Activated naive CD4-positive, alpha-beta T cell treated with anti-CD3 and anti-CD28 coated beads, Interleukin-2, amount 50 U/mL, for 16 hours (primary cell): ENCODE measurements around the gene DACT2.
"Not testable (repeated sequence)": the region's sequence is repeated elsewhere in the genome, so short reads cannot be mapped to it uniquely, and the experiment has no call there.

Experiments used
- DNase-seq: peaks from one replicate; pipeline ENCODE4 v3.0.0-alpha.2; 2020

DACT2 gene

GRCh38 chr6:168320634-168321033 lies 1.1 kb upstream of the DACT2 start:
- no peak for DNase-seq

GRCh38 chr6:168318579-168319278 lies 848 bp downstream of the DACT2 start:
- no peak for DNase-seq

- no peak for DNase-seq
Measured at GRCh38 chr6:168318090-168318489, 1.5 kb downstream of the DACT2 start.

- DNase-seq = no peak
Measured at GRCh38 chr6:168315596-168315995, 4.0 kb downstream of the DACT2 start.

GRCh38 chr6:168314948-168315347 lies 4.6 kb downstream of the DACT2 start:
- DNase-seq = no peak

- DNase-seq = no peak
Measured at GRCh38 chr6:168314021-168314420, 5.6 kb downstream of the DACT2 start.

GRCh38 chr6:168313431-168314011 lies 6.1 kb downstream of the DACT2 start:
- DNase-seq = no peak

- DNase-seq = not testable (repeated sequence)
Measured at GRCh38 chr6:168312125-168312507, 7.5 kb downstream of the DACT2 start.

- DNase-seq = no peak
Measured at GRCh38 chr6:168311410-168312124, 8.0 kb downstream of the DACT2 start.

- no peak for DNase-seq
Measured at GRCh38 chr6:168310945-168311344, 8.6 kb downstream of the DACT2 start.

- DNase-seq = no peak
Measured at GRCh38 chr6:168310403-168310802, 9.2 kb downstream of the DACT2 start.

- no peak for DNase-seq
Measured at GRCh38 chr6:168309997-168310396, 9.6 kb downstream of the DACT2 start.

- no peak for DNase-seq
Measured at GRCh38 chr6:168309183-168309582, 10.4 kb downstream of the DACT2 start.

- DNase-seq = no peak
Measured at GRCh38 chr6:168308390-168309144, 11.0 kb downstream of the DACT2 start.

- no peak for DNase-seq
Measured at GRCh38 chr6:168307695-168308021, 11.9 kb downstream of the DACT2 start.

GRCh38 chr6:168307015-168307694 lies 12.4 kb downstream of the DACT2 start:
- no peak for DNase-seq

GRCh38 chr6:168305863-168306262 lies 13.7 kb downstream of the DACT2 start:
- DNase-seq = no peak

GRCh38 chr6:168305096-168305749 lies 14.4 kb downstream of the DACT2 start:
- no peak for DNase-seq

- no peak for DNase-seq
Measured at GRCh38 chr6:168304752-168305015, 14.9 kb downstream of the DACT2 start.

GRCh38 chr6:168303982-168304751 lies 15.4 kb downstream of the DACT2 start:
- DNase-seq = no peak

- no peak for DNase-seq
Measured at GRCh38 chr6:168302534-168302933, 17.0 kb downstream of the DACT2 start.
